ENCODE measurements around the gene LRRC42. TPM values are rescaled to one million over a fixed set of nuclear protein-coding genes. Genes with fewer than 3 reads are reported as not detected.

The LRRC42 gene
- total and polyA plus RNA-seq, 9 of the 15 experiments (the other 6 are each of a cell fraction or from before 2014, with no cell fraction given): 17.3 to 51.9 (median 35.5) TPM

DNA sequence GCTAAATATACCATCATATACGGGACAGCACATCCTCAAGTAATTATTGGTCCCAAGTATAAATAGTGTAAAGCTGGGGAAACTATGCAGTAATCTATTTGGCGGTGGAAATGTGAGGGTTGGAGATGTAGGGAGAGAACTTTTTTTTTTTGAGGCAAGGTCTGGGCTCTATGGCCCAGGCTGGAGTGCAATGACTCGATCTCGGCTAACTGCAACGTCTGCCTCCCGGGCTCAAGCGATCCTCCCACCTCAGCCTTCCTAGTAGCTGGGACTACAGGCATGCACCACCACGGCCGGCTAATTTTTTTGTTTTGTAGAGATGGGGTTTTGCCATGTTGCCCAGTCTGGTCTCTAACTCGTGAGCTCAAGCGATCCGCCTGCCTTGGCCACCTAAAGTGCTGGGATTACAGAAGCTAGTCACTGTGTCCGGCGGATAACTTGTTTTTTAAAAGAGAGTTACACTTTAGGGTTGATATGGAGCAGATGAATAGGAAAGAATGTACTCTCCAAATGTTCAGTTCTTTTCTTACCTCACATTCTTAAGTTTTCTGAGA is 2.6 kb upstream of the LRRC42 start (continued):
- TF ChIP-seq SP1 (CRISPR knock-in tag; IDR thresholded peaks at IDR 0.05) (no peak), SMARCE1 (IDR thresholded peaks at IDR 0.05) (no peak; the same call in none of the 2 replicates), ZNF263 (CRISPR knock-in tag; IDR thresholded peaks at IDR 0.05; ENCODE audit: borderline replicate concordance) (peak; percentile 51; the same call in 1 of the 2 replicates), MAFF (IDR thresholded peaks at IDR 0.05; ENCODE audit: low read length) (no peak), RBFOX2 (IDR thresholded peaks at IDR 0.05; ENCODE audit: low read depth, low read length) (0 out of 2 replicates have a peak, but pooled peaks have one; percentile 14), ZEB2 (IDR thresholded peaks at IDR 0.05) (peak; percentile 9; the same call in 1 of the 2 replicates), ZNF384 (IDR thresholded peaks at IDR 0.05; ENCODE audit: low read depth, low read length) (peak; percentile 43), CXXC5 (CRISPR knock-in tag; IDR thresholded peaks at IDR 0.05) (peak; percentile 28; the same call in 1 of the 2 replicates)
- TF ChIP-seq, protein P1, sequence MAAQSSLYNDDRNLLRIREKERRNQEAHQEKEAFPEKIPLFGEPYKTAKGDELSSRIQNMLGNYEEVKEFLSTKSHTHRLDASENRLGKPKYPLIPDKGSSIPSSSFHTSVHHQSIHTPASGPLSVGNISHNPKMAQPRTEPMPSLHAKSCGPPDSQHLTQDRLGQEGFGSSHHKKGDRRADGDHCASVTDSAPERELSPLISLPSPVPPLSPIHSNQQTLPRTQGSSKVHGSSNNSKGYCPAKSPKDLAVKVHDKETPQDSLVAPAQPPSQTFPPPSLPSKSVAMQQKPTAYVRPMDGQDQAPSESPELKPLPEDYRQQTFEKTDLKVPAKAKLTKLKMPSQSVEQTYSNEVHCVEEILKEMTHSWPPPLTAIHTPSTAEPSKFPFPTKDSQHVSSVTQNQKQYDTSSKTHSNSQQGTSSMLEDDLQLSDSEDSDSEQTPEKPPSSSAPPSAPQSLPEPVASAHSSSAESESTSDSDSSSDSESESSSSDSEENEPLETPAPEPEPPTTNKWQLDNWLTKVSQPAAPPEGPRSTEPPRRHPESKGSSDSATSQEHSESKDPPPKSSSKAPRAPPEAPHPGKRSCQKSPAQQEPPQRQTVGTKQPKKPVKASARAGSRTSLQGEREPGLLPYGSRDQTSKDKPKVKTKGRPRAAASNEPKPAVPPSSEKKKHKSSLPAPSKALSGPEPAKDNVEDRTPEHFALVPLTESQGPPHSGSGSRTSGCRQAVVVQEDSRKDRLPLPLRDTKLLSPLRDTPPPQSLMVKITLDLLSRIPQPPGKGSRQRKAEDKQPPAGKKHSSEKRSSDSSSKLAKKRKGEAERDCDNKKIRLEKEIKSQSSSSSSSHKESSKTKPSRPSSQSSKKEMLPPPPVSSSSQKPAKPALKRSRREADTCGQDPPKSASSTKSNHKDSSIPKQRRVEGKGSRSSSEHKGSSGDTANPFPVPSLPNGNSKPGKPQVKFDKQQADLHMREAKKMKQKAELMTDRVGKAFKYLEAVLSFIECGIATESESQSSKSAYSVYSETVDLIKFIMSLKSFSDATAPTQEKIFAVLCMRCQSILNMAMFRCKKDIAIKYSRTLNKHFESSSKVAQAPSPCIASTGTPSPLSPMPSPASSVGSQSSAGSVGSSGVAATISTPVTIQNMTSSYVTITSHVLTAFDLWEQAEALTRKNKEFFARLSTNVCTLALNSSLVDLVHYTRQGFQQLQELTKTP (IDR thresholded peaks at IDR 0.05; ENCODE audit: low read depth in 1 of 2, partially characterized antibody in 2 of 2): peak in 1 of 2 experiments; percentile 33
- TF ChIP-seq, protein P2, sequence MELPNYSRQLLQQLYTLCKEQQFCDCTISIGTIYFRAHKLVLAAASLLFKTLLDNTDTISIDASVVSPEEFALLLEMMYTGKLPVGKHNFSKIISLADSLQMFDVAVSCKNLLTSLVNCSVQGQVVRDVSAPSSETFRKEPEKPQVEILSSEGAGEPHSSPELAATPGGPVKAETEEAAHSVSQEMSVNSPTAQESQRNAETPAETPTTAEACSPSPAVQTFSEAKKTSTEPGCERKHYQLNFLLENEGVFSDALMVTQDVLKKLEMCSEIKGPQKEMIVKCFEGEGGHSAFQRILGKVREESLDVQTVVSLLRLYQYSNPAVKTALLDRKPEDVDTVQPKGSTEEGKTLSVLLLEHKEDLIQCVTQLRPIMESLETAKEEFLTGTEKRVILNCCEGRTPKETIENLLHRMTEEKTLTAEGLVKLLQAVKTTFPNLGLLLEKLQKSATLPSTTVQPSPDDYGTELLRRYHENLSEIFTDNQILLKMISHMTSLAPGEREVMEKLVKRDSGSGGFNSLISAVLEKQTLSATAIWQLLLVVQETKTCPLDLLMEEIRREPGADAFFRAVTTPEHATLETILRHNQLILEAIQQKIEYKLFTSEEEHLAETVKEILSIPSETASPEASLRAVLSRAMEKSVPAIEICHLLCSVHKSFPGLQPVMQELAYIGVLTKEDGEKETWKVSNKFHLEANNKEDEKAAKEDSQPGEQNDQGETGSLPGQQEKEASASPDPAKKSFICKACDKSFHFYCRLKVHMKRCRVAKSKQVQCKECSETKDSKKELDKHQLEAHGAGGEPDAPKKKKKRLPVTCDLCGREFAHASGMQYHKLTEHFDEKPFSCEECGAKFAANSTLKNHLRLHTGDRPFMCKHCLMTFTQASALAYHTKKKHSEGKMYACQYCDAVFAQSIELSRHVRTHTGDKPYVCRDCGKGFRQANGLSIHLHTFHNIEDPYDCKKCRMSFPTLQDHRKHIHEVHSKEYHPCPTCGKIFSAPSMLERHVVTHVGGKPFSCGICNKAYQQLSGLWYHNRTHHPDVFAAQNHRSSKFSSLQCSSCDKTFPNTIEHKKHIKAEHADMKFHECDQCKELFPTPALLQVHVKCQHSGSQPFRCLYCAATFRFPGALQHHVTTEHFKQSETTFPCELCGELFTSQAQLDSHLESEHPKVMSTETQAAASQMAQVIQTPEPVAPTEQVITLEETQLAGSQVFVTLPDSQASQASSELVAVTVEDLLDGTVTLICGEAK (IDR thresholded peaks at IDR 0.05): peak; percentile 9; the same call in 1 of the 2 replicates
- TF ChIP-seq, protein P2 (CRISPR knock-in tag; IDR thresholded peaks at IDR 0.05): no peak
- TF ChIP-seq, protein P3, sequence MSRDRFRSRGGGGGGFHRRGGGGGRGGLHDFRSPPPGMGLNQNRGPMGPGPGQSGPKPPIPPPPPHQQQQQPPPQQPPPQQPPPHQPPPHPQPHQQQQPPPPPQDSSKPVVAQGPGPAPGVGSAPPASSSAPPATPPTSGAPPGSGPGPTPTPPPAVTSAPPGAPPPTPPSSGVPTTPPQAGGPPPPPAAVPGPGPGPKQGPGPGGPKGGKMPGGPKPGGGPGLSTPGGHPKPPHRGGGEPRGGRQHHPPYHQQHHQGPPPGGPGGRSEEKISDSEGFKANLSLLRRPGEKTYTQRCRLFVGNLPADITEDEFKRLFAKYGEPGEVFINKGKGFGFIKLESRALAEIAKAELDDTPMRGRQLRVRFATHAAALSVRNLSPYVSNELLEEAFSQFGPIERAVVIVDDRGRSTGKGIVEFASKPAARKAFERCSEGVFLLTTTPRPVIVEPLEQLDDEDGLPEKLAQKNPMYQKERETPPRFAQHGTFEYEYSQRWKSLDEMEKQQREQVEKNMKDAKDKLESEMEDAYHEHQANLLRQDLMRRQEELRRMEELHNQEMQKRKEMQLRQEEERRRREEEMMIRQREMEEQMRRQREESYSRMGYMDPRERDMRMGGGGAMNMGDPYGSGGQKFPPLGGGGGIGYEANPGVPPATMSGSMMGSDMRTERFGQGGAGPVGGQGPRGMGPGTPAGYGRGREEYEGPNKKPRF (IDR thresholded peaks at IDR 0.05; ENCODE audit: low read depth, low read length): no peak

Measured in K562 (cell line).